Rectal smooth muscle tissue (tissue), 1 donor: ENCODE data around the gene SCEL.
"Not testable (repeated sequence)": the region's sequence is repeated elsewhere in the genome, so short reads cannot be mapped to it uniquely, and the experiment has no call there.

ENCODE experiments used
- H3K27ac ChIP-seq: one replicate; pipeline ENCODE4 v1.7.0; 2013; ENCODE audit warnings: low read depth, low read length, inconsistent platforms
- H3K27me3 ChIP-seq: one replicate; pipeline ENCODE4 v1.7.0; 2013; ENCODE audit warnings: low read length; ENCODE audit not compliant: control insufficient read depth, insufficient read depth
- H3K36me3 ChIP-seq: one replicate; pipeline ENCODE4 v1.7.0; 2013; ENCODE audit warnings: low read length; ENCODE audit not compliant: control insufficient read depth, insufficient read depth
- H3K4me1 ChIP-seq: one replicate; pipeline ENCODE4 v1.7.0; 2013; ENCODE audit warnings: low read length; ENCODE audit not compliant: control insufficient read depth, insufficient read depth
- H3K4me3 ChIP-seq: one replicate; pipeline ENCODE4 v1.7.0; 2013; ENCODE audit warnings: low read length
- H3K9ac ChIP-seq: one replicate; pipeline ENCODE4 v1.7.0; 2013; ENCODE audit warnings: low read length

The SCEL gene

DNA sequence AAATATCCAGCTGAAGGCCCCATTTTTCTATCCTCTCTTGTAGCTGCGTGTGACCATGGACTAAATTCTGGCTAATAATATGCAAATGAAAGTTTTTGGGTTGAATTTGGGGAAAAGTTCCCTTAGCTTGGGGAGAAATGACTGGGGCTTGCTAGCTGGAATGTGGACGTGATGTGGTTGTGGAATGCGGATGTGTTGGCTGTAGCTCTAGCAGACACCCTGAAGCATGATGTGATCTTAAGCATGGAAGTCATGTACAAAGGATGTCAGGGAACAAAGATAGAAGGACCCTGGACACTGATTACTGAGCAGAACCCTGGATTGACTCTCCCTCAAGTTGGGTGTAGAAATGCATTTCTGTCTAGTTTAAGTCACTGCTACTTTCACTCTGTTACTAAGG, 25.4 kb upstream of the SCEL start:
- no peak overlapping the region for H3K4me3 ChIP-seq
- H3K27me3 ChIP-seq: no peaks in the 10 kb centered on the region
- H3K27ac ChIP-seq: no peak overlapping the region
- no peak overlapping the region for H3K9ac ChIP-seq
- H3K36me3 ChIP-seq: no peaks in the 10 kb centered on the region
- no peaks in the 10 kb centered on the region for H3K4me1 ChIP-seq

GRCh38 chr13:77511552-77511951, 24.0 kb upstream of the SCEL start:
- H3K4me3 ChIP-seq: no peak overlapping the region
- no peak overlapping the region for H3K9ac ChIP-seq
- no peak overlapping the region for H3K27ac ChIP-seq
- H3K36me3 ChIP-seq: no peaks in the 10 kb centered on the region
- no peaks in the 10 kb centered on the region for H3K27me3 ChIP-seq
- no peaks in the 10 kb centered on the region for H3K4me1 ChIP-seq

GRCh38 chr13:77513719-77514335, 21.7 kb upstream of the SCEL start:
- Histone ChIP-seq H3K4me1 (no peaks in the 10 kb centered on the region), H3K27me3 (no peaks in the 10 kb centered on the region), H3K27ac (no peak overlapping the region), H3K4me3 (no peak overlapping the region), H3K36me3 (no peaks in the 10 kb centered on the region), H3K9ac (no peak overlapping the region)

DNA sequence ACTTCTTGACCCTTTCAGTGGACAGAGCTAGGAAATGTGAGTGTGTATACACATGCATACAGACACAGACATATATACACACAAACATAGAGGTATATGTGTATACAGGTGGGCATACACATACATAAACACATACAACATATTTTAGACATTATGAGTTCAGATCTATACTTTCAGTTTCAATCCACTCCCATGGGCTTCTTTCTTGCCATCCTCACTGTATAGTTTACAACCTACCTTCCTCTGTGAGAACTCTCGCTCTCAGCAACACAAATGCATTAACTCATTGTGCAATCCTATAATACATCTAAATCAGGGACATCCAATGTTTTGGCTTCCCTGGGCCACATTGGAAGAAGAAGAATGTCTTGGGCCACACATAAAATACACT, 21.2 kb upstream of the SCEL start:
- Histone ChIP-seq H3K27ac (no peak overlapping the region), H3K36me3 (no peaks in the 10 kb centered on the region), H3K4me1 (no peaks in the 10 kb centered on the region), H3K4me3 (no peak overlapping the region), H3K27me3 (no peaks in the 10 kb centered on the region), H3K9ac (no peak overlapping the region)

- Histone ChIP-seq H3K4me1 (no peaks in the 10 kb centered on the region), H3K27ac (no peak overlapping the region), H3K9ac (no peak overlapping the region), H3K36me3 (no peaks in the 10 kb centered on the region), H3K27me3 (no peaks in the 10 kb centered on the region), H3K4me3 (no peak overlapping the region)
Observed at GRCh38 chr13:77515785-77516184, 19.7 kb upstream of the SCEL start.

DNA sequence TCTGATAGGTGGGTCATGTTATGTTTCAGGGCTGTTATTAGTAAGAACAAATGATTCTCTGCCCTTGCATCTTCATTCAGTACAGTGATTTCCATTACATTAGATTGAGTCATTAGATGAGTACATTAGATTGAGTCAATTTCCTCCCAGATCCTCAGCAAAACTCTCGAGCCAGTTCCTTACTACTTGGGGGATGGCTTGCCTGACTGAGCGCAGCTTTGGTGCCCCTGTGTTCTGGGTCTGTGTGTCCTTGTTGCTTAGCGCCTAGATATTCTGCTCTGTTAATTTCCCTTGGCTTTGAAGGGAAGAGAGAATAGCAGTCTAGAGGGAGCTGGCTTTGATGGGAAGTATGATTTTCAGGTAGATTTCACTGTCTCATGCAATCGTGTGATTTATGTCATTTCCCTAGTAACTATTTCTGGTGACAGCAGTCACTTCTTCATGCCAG, 19.1 kb upstream of the SCEL start:
- Histone ChIP-seq H3K36me3 (no peaks in the 10 kb centered on the region), H3K27me3 (no peaks in the 10 kb centered on the region), H3K4me3 (no peak overlapping the region), H3K9ac (no peak overlapping the region), H3K27ac (no peak overlapping the region), H3K4me1 (no peaks in the 10 kb centered on the region)

GRCh38 chr13:77518266-77518665, 17.2 kb upstream of the SCEL start:
- Histone ChIP-seq H3K27me3 (no peaks in the 10 kb centered on the region), H3K9ac (no peak overlapping the region), H3K4me1 (no peaks in the 10 kb centered on the region), H3K27ac (no peak overlapping the region), H3K36me3 (no peaks in the 10 kb centered on the region), H3K4me3 (no peak overlapping the region)

GRCh38 chr13:77519396-77519795, 16.1 kb upstream of the SCEL start:
- not testable (repeated sequence) for H3K4me3 ChIP-seq, H3K27me3 ChIP-seq, H3K36me3 ChIP-seq, H3K27ac ChIP-seq, H3K9ac ChIP-seq, H3K4me1 ChIP-seq

DNA sequence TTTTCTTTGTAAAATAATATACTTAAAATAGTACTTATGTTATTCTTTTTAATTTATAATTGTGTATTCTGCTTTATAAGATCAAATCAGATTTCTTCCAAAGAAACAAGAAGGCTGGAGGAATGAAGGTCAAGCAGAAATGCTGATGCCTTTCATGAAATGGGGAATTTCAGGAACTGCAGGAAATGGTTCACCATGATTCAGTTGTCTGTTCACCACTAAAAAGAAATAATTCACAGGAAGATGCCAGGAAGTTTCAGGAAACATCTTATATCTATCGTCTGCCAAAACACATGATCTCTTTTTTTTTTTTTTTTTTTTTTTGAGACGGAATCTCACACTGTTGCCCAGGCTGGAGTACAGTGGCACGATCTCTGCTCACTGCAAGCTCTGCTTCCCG, 15.7 kb upstream of the SCEL start:
- Histone ChIP-seq H3K36me3 (no peaks in the 10 kb centered on the region), H3K9ac (no peak overlapping the region), H3K4me1 (no peaks in the 10 kb centered on the region), H3K27me3 (no peaks in the 10 kb centered on the region), H3K27ac (no peak overlapping the region), H3K4me3 (no peak overlapping the region)

- H3K36me3 ChIP-seq: no peaks in the 10 kb centered on the region
- no peak overlapping the region for H3K9ac ChIP-seq
- no peaks in the 10 kb centered on the region for H3K27me3 ChIP-seq
- no peaks in the 10 kb centered on the region for H3K4me1 ChIP-seq
- H3K27ac ChIP-seq: no peak overlapping the region
- H3K4me3 ChIP-seq: no peak overlapping the region
Observed at GRCh38 chr13:77521194-77521593, 14.3 kb upstream of the SCEL start.

DNA sequence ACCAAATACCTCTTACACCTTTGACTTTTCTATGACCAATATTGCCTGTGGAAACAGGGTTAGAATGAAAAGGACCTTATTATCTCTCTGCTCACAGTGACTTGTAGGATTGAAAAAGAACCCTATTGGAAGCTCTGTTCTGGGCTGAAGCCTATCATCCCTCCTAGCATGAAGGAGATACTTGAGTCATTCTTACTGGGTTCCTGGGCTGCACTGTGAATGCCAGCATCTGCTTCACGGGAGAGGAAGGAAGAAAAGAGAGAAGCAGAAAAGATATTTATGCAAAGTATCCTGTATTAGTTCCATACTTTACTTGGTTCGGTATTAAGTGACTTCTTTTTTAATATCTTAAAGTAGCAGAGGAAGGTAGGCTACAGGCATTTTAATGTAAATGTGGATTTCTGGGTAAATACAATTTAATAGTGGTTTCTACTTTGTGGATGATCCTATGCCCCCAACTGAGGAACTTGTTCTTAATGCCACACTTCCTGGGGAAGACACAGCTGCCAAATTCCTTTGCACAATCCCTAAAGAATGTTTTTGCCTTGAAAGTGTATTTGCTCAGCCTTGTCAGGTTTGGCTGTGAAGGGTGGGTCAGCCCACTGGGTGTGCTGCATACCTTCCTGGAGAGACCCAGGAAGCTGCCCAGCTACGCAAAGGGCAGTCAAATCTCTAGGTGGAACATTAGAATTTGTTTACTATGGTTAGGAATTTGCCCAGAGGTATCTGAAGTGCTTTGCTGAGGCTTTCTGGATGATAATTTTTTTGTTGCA, 13.7 kb upstream of the SCEL start:
- Histone ChIP-seq H3K27me3 (no peaks in the 10 kb centered on the region), H3K4me1 (no peaks in the 10 kb centered on the region), H3K9ac (no peak overlapping the region), H3K4me3 (no peak overlapping the region), H3K36me3 (no peaks in the 10 kb centered on the region), H3K27ac (no peak overlapping the region)

GRCh38 chr13:77522444-77522843, 13.1 kb upstream of the SCEL start:
- Histone ChIP-seq H3K27ac (no peak overlapping the region), H3K27me3 (no peaks in the 10 kb centered on the region), H3K4me1 (no peaks in the 10 kb centered on the region), H3K36me3 (no peaks in the 10 kb centered on the region), H3K4me3 (no peak overlapping the region), H3K9ac (no peak overlapping the region)

- Histone ChIP-seq H3K36me3 (no peaks in the 10 kb centered on the region), H3K4me1 (no peaks in the 10 kb centered on the region), H3K9ac (no peak overlapping the region), H3K27me3 (no peaks in the 10 kb centered on the region), H3K27ac (no peak overlapping the region), H3K4me3 (no peak overlapping the region)
Observed at GRCh38 chr13:77523386-77523785, 12.1 kb upstream of the SCEL start.
